Glutamatergic neuron (in vitro differentiated cells): Measurements from ENCODE around the gene KCNQ1. TPM values are rescaled to one million over a fixed set of nuclear protein-coding genes. Genes with fewer than 3 reads are reported as not detected.

Source experiments
- DNase-seq: peaks from one replicate; pipeline ENCODE4 v3.0.0; 2022
- H3K27ac Mint-ChIP-seq: one replicate; pipeline ENCODE4 v1.8.0; 2020; ENCODE audit warnings: mild to moderate bottlenecking, mixed read lengths, inconsistent platforms; ENCODE audit not compliant: unreplicated experiment
- H3K27me3 Mint-ChIP-seq: one replicate; pipeline ENCODE4 v1.8.0; 2020; ENCODE audit warnings: mild to moderate bottlenecking, moderate library complexity, mixed read lengths, inconsistent platforms; ENCODE audit not compliant: unreplicated experiment
- H3K36me3 Mint-ChIP-seq: one replicate; pipeline ENCODE4 v1.8.0; 2020; ENCODE audit warnings: mild to moderate bottlenecking, mixed read lengths, inconsistent platforms; ENCODE audit not compliant: unreplicated experiment
- H3K4me1 Mint-ChIP-seq: one replicate; pipeline ENCODE4 v1.8.0; 2020; ENCODE audit warnings: mild to moderate bottlenecking, low read depth, mixed read lengths, inconsistent platforms; ENCODE audit not compliant: unreplicated experiment
- H3K4me3 Mint-ChIP-seq: one replicate; pipeline ENCODE4 v1.8.0; 2020; ENCODE audit warnings: mild to moderate bottlenecking, mixed read lengths, inconsistent platforms; ENCODE audit not compliant: unreplicated experiment
- H3K9me3 Mint-ChIP-seq: one replicate; pipeline ENCODE4 v1.8.0; 2020; ENCODE audit warnings: mild to moderate bottlenecking, moderate library complexity, mixed read lengths, inconsistent platforms; ENCODE audit not compliant: unreplicated experiment
- total RNA-seq: library from RNA; stranded (reverse); fragmentation: NEBNext Ultra II Directional; extraction: Animal tissue kit (Norgen Biotek cat#: 25700); gene quantifications from one replicate; pipeline ENCODE4 v1.2.1, GENCODE V29; 2021; ENCODE audit not compliant: unreplicated experiment
- TF ChIP-seq, protein P1 (sequence below): fragments of 200-600 bp; sonication (generic); IDR thresholded peaks from one replicate; pipeline ENCODE4 v1.5.0; 2021; ENCODE audit not compliant: partially characterized antibody, unreplicated experiment

The KCNQ1 gene
- total RNA-seq, 1 donor from 2014 or later, result 0.44 TPM

DNA sequence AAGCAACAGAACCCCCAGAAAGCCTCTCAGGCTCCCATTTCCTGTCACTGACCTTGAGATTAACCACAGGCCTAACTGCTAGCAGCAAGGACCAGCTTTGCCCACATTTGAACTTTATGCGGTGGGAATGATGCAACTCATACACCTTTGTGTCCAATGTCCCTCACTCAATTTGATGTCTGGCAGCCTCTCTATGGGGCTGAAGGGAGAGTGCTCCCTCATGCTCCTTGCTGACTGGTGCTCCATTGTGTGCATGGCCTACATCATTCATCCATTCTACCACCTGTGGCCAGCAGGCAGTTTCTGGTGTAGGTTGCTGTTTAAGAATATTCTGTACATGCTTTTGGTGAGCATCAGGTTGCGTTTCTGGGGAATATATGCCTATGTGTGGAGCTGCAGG, 223.1 kb downstream of the KCNQ1 start:
- Mint-ChIP-seq H3K27ac (no peak overlapping the region), H3K27me3 (peaks cover 16% of the 10 kb centered on the region), H3K4me3 (no peak overlapping the region), H3K4me1 (peaks cover 18% of the 10 kb centered on the region), H3K9me3 (peaks cover 10% of the 10 kb centered on the region), H3K36me3 (no peaks in the 10 kb centered on the region)
- TF ChIP-seq, protein P1, sequence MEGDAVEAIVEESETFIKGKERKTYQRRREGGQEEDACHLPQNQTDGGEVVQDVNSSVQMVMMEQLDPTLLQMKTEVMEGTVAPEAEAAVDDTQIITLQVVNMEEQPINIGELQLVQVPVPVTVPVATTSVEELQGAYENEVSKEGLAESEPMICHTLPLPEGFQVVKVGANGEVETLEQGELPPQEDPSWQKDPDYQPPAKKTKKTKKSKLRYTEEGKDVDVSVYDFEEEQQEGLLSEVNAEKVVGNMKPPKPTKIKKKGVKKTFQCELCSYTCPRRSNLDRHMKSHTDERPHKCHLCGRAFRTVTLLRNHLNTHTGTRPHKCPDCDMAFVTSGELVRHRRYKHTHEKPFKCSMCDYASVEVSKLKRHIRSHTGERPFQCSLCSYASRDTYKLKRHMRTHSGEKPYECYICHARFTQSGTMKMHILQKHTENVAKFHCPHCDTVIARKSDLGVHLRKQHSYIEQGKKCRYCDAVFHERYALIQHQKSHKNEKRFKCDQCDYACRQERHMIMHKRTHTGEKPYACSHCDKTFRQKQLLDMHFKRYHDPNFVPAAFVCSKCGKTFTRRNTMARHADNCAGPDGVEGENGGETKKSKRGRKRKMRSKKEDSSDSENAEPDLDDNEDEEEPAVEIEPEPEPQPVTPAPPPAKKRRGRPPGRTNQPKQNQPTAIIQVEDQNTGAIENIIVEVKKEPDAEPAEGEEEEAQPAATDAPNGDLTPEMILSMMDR, result no peak
- DNase-seq, result no peak

DNA sequence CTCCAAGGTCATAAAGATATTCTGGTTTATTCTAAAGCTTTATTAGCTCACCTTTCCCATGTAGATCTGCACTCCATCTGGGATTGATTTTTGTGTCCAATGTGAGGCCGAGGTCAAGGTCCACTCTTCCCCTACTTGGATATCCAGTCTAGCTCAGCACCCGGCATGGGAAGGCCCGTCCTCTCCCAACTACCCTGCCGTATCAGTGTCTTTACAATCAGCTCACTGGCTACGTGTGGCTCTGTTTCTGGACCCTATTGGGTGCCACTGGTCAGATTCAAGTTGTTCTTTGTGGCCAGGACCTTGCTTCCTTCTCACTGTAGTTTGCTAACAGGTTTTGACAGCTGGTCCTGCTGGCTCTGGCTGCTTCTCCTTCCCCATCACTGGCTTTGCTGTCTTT, 224.1 kb downstream of the KCNQ1 start:
- Mint-ChIP-seq H3K4me3 (no peak overlapping the region), H3K27ac (no peak overlapping the region), H3K9me3 (peaks cover 7% of the 10 kb centered on the region), H3K36me3 (no peaks in the 10 kb centered on the region), H3K4me1 (peaks cover 18% of the 10 kb centered on the region), H3K27me3 (peaks cover 16% of the 10 kb centered on the region)
- TF ChIP-seq, protein P1, result no peak
- no peak for DNase-seq

DNA sequence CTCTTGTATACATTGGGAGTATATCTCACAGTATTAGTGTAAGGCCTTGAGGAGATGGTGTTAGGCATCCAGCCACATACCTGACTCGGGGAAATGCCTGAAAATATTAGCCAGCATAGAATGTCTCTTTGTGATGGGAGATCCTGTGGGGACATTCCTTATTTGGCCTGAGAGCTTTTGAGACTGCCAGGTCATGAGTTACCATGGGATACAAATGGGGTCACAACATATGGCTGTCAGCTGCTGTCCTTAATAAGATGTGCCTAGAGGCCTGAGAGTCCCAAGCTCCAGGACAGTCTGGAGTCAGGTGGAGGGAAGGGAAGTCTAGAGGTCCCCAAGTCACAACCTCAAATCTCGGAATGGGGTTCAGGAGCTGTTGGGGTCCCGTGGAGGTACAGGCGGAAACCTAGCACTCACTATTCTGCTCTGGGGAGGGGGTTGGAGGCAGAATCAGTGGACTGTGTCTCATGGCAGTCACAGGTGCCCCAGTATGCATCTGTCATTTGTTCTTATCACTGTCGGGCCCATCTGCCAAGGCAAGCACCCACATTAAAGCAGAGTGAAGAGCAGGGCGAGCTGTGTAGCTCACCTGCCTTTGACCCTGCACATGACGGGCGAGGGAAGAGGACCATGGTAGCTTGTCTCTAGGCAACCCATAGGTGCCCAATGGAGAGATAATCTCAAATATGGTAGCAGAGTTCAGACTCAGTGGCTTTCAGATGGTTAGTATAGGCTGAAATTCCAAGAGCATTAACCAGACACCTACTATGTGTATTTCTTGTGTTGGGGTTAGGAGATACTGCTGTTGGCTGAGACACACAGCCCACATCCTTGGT, 225.0 kb downstream of the KCNQ1 start:
- H3K4me3 Mint-ChIP-seq, result peak overlapping the region; percentile 34
- DNase-seq, result no peak
- H3K27ac Mint-ChIP-seq, result peak overlapping the region; percentile 68
- H3K36me3 Mint-ChIP-seq, result no peaks in the 10 kb centered on the region
- H3K27me3 Mint-ChIP-seq, result peaks cover 8% of the 10 kb centered on the region
- peaks cover 4% of the 10 kb centered on the region for H3K9me3 Mint-ChIP-seq
- H3K4me1 Mint-ChIP-seq, result peaks cover 18% of the 10 kb centered on the region
- TF ChIP-seq, protein P1, result no peak

DNA sequence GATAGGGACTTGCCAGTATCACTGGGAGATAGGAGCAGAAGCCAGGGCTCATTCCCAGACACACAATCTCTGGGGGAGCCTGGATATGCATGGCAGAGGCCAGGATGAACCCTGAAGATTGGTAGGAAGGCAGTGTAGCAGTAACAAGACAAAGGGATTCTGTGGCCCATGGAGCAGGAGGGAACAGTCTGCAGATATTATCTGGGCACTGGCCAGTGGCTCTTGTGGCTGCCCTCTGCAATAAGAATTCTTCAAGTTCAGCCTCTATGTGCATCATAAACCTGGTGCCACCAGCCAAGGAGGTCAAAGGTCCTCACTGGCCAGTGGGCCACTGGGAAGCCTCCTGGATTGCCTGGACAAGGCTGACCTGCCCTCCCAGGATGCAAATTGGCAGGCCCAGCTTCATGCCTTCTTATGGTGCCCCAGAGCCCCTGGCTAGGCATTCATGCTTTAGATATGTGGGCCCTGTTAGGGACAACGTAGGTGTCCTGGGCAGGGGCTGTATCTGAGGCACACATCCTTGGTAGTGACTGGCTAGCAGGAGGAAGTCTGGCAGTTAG, 225.8 kb downstream of the KCNQ1 start:
- peaks cover 4% of the 10 kb centered on the region for H3K9me3 Mint-ChIP-seq
- no peak for DNase-seq
- TF ChIP-seq, protein P1, result no peak
- no peaks in the 10 kb centered on the region for H3K36me3 Mint-ChIP-seq
- H3K27ac Mint-ChIP-seq, result no peak overlapping the region
- H3K4me1 Mint-ChIP-seq, result peaks cover 18% of the 10 kb centered on the region
- peaks cover 8% of the 10 kb centered on the region for H3K27me3 Mint-ChIP-seq
- no peak overlapping the region for H3K4me3 Mint-ChIP-seq

DNA sequence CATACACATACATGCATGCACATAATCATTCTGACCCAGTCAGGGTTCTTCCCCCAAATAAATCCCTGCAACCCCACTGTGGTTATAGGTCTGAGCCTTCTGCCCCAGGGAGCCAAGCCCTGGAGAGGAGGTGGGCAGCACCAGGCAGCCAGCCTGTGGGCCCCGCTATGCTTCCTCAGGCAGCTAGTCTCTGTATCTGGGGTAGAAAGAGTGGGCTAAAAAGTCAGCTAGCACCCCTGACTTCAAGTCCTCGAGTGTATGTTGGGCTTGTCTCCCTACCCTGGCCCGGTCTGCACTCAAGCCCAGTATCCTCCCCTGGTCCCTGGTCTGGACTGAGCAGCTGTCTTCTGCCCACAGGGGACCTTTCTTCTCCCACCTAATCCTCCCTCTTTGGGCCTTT, 226.9 kb downstream of the KCNQ1 start:
- H3K9me3 Mint-ChIP-seq, result peaks cover 3% of the 10 kb centered on the region
- no peak overlapping the region for H3K27ac Mint-ChIP-seq
- no peaks in the 10 kb centered on the region for H3K36me3 Mint-ChIP-seq

More for the DNA sequence above, 226.9 kb downstream of the KCNQ1 start:
- DNase-seq, result no peak
- H3K27me3 Mint-ChIP-seq, result peaks cover 8% of the 10 kb centered on the region
- no peak overlapping the region for H3K4me3 Mint-ChIP-seq
- H3K4me1 Mint-ChIP-seq, result peaks cover 18% of the 10 kb centered on the region
- TF ChIP-seq, protein P1, result no peak
